B cell (primary cell): ENCODE results near the gene FEM1B. TPM values are rescaled to one million over a fixed set of nuclear protein-coding genes. Genes with fewer than 3 reads are reported as not detected.

Source experiments
- ATAC-seq: fragments of 200-7000 bp; cut with Tn5 transposase; one replicate; pipeline ENCODE4 v1.10.0; 2021; ENCODE audit warnings: low read depth, mild to moderate bottlenecking, moderate number of reproducible peaks, moderate library complexity
- CTCF ChIA-PET: fragments of 350-600 bp; sonication (Branson Sonifier 250); formaldehyde crosslinking; loops from one replicate; lab custom pipeline; 2021; ENCODE audit warnings: antibody characterized with exemption, inconsistent platforms; lab: Charles Lee
- POLR2A ChIA-PET: fragments of 350-600 bp; sonication (Branson Sonifier 250); formaldehyde crosslinking; loops from one replicate; lab custom pipeline; 2021; ENCODE audit warnings: antibody characterized with exemption; lab: Charles Lee
- DNase-seq: peaks from one replicate; pipeline ENCODE4 v3.0.0; 2013
- H2AFZ ChIP-seq: 2 replicates; pipeline ENCODE4 v1.6.1; 2012; ENCODE audit warnings: mild to moderate bottlenecking, low read depth, low read length; ENCODE audit not compliant: insufficient read depth, poor library complexity, severe bottlenecking
- H3K27ac ChIP-seq, 2 donors: 1 replicate in 1 of 2; 2 replicates in 1 of 2; pipeline ENCODE4 v1.5.1; 2012 to 2013; ENCODE audit warnings: low read length in 2 of 2, mild to moderate bottlenecking in 2 of 2, moderate library complexity in 1 of 2
- H3K27me3 ChIP-seq, 4 experiments: fragments of 200-600 bp in 1 of 4; sonication (generic) in 1 of 4; replicated peaks in 1 of 4; 1 replicate in 2 of 4; 2 replicates in 2 of 4; pipeline versions ENCODE4 v1.6.1 to v1.7.0; 2013 to 2016; ENCODE audit warnings: low read length in 3 of 4, mild to moderate bottlenecking in 2 of 4, mixed read lengths in 1 of 4, moderate library complexity in 1 of 4; ENCODE audit not compliant: insufficient read depth in 4 of 4, control insufficient read depth in 3 of 4; ENCODE audit errors: control extremely low read depth in 1 of 4
- H3K36me3 ChIP-seq, 2 experiments: replicated peaks in 1 of 2; 1 replicate in 1 of 2; 2 replicates in 1 of 2; pipeline versions ENCODE4 v1.6.1 to v1.7.1; 2013; ENCODE audit warnings: low read length in 1 of 2; ENCODE audit not compliant: insufficient read depth in 2 of 2, control insufficient read depth in 1 of 2; ENCODE audit errors: control extremely low read depth in 1 of 2, extremely low read depth in 1 of 2
- H3K4me1 ChIP-seq, 2 donors: fragments of 200-600 bp in 1 of 2; sonication (generic) in 1 of 2; 1 replicate in 1 of 2; 2 replicates in 1 of 2; pipeline versions ENCODE4 v1.5.1 to v1.6.1; 2013 to 2017; ENCODE audit warnings: low read length in 2 of 2; ENCODE audit not compliant: control insufficient read depth in 2 of 2, insufficient read depth in 2 of 2
- H3K4me2 ChIP-seq: replicated peaks from 2 replicates; pipeline ENCODE3; 2012; ENCODE audit warnings: mild to moderate bottlenecking, low read depth, low read length; ENCODE audit not compliant: poor library complexity, severe bottlenecking
- H3K4me3 ChIP-seq, 5 experiments: fragments of 200-600 bp in 1 of 5; sonication (generic) in 1 of 5; 1 replicate in 3 of 5; 2 replicates in 2 of 5; pipeline versions ENCODE4 v1.5.1 to v1.7.0; 2011 to 2016; ENCODE audit warnings: low read length in 4 of 5, mild to moderate bottlenecking in 4 of 5, low read depth in 2 of 5, control low read depth in 1 of 5, moderate library complexity in 1 of 5; ENCODE audit not compliant: insufficient read depth in 1 of 5; ENCODE audit errors: control extremely low read depth in 1 of 5, extremely low read depth in 1 of 5
- H3K79me2 ChIP-seq: fragments of 200-600 bp; sonication (generic); one replicate; pipeline ENCODE4 v1.6.0; 2016; ENCODE audit warnings: low read length; ENCODE audit not compliant: control insufficient read depth, insufficient read depth
- H3K9ac ChIP-seq: fragments of 200-600 bp; sonication (generic); 2 replicates; pipeline ENCODE4 v1.6.1; 2017; ENCODE audit warnings: mild to moderate bottlenecking, low read length, moderate library complexity
- H3K9me3 ChIP-seq, 3 donors: one replicate each; pipeline versions ENCODE4 v1.6.1 to v1.7.1; 2013; ENCODE audit warnings: low read length in 2 of 3; ENCODE audit not compliant: control insufficient read depth in 2 of 3, insufficient read depth in 1 of 3; ENCODE audit errors: control extremely low read depth in 1 of 3
- H4K20me1 ChIP-seq: 2 replicates; pipeline ENCODE4 v1.6.0; 2012; ENCODE audit warnings: mild to moderate bottlenecking, low read length; ENCODE audit not compliant: insufficient read depth, control insufficient read depth, poor library complexity, severe bottlenecking
- H3K27ac Mint-ChIP-seq: one replicate; pipeline ENCODE4 v1.8.0; 2021; ENCODE audit warnings: mixed read lengths
- H3K27me3 Mint-ChIP-seq: one replicate; pipeline ENCODE4 v1.8.0; 2021; ENCODE audit warnings: mixed read lengths
- H3K4me1 Mint-ChIP-seq: one replicate; pipeline ENCODE4 v1.8.0; 2021; ENCODE audit warnings: mixed read lengths
- H3K4me3 Mint-ChIP-seq: one replicate; pipeline ENCODE4 v1.8.0; 2021; ENCODE audit warnings: mixed read lengths
- H3K9me3 Mint-ChIP-seq: one replicate; pipeline ENCODE4 v1.8.0; 2022; ENCODE audit warnings: mixed read lengths; ENCODE audit not compliant: insufficient read depth
- CTCF ChIP-seq: fragments of 200-600 bp; IDR thresholded peaks from one replicate; pipeline ENCODE4 v1.8.0; 2022; ENCODE audit warnings: antibody characterized with exemption, mild to moderate bottlenecking
- EZH2 ChIP-seq: IDR thresholded peaks from 2 replicates; pipeline ENCODE4 v1.6.1; 2012; ENCODE audit warnings: borderline replicate concordance, low read depth, mild to moderate bottlenecking, moderate library complexity, low read length; ENCODE audit not compliant: insufficient read depth, poor library complexity, severe bottlenecking
- WGBS: methylation state at CpG from one replicate; pipeline ENCODE4 v1.1.5; 2013; ENCODE audit warnings: missing lambda C conversion rate; ENCODE audit not compliant: insufficient coverage; 5-methylcytosine and 5-hydroxymethylcytosine counted together
- intact Hi-C: fragments of 100-400 bp; cut with micrococcal nuclease; formaldehyde crosslinking; loops from one replicate; pipeline ENCODE4 v1.10.0; 2022
- polyA plus RNA-seq: library from polyadenylated mRNA; depleted of rRNA; stranded (reverse); fragments of >200 nt; gene quantifications from 2 replicates; pipeline ENCODE4 v1.2.3, GENCODE V29; 2012
- total RNA-seq, 2 donors: library from RNA; stranded (reverse); fragments of 120-200 nt in 1 of 2; gene quantifications; 1 replicate in 1 of 2; 2 replicates in 1 of 2; pipeline versions ENCODE4 v1.2.3 to v1.2.4, GENCODE V29; 2013 to 2022

The FEM1B gene
- total and polyA plus RNA-seq, 2 donors (not counting 1 experiment from before 2014, with no cell fraction given): 13.8 to 52.4 TPM

GRCh38 chr15:68325726-68326125 is 48.2 kb downstream of the FEM1B start:
- CTCF ChIA-PET: no interaction called here
- Histone ChIP-seq H3K9ac (no peak overlapping the region), H3K4me3 (no peak overlapping the region), H4K20me1 (no peaks in the 10 kb centered on the region), H3K4me2 (no peak overlapping the region), H3K27ac (no peak overlapping the region), H3K36me3 (no peaks in the 10 kb centered on the region), H2AFZ (no peak overlapping the region), H3K9me3 (no peaks in the 10 kb centered on the region), H3K4me1 (no peaks in the 10 kb centered on the region), H3K79me2 (no peaks in the 10 kb centered on the region), H3K27me3 (peaks cover 0 to 10% (median 1%) of the 10 kb centered on the region in 4 experiments)
- 75% methylated on average over 2 of the region's 4 CpGs for WGBS
- Mint-ChIP-seq H3K4me3 (no peak overlapping the region), H3K4me1 (no peaks in the 10 kb centered on the region), H3K27ac (no peak overlapping the region), H3K9me3 (no peaks in the 10 kb centered on the region), H3K27me3 (peaks cover 34% of the 10 kb centered on the region)
- ATAC-seq (no peak), DNase-seq (no peak)
- TF ChIP-seq CTCF (no peak), EZH2 (no peak)
- POLR2A ChIA-PET: no interaction called here
- intact Hi-C loops: no loop called here

- ATAC-seq (no peak), DNase-seq (no peak)
- no peak overlapping the region for H3K4me3 Mint-ChIP-seq
- intact Hi-C loops: no loop called here
- Histone ChIP-seq H3K27ac (no peak overlapping the region), H3K4me3 (no peak overlapping the region), H3K36me3 (no peaks in the 10 kb centered on the region), H2AFZ (no peak overlapping the region), H3K27me3 (peaks cover 0 to 10% (median 1%) of the 10 kb centered on the region in 4 experiments), H3K4me2 (no peak overlapping the region), H3K9ac (no peak overlapping the region), H3K4me1 (no peaks in the 10 kb centered on the region), H4K20me1 (no peaks in the 10 kb centered on the region), H3K9me3 (no peaks in the 10 kb centered on the region), H3K79me2 (no peaks in the 10 kb centered on the region)
- POLR2A ChIA-PET: no interaction called here
- CTCF ChIA-PET: no interaction called here
- no peaks in the 10 kb centered on the region for H3K9me3 Mint-ChIP-seq
- 79% methylated on average over 8 of the region's 11 CpGs for WGBS
- TF ChIP-seq EZH2 (no peak), CTCF (no peak)
- no peak overlapping the region for H3K27ac Mint-ChIP-seq
- H3K4me1 Mint-ChIP-seq: no peaks in the 10 kb centered on the region
- peaks cover 36% of the 10 kb centered on the region for H3K27me3 Mint-ChIP-seq
These were observed 49.3 kb downstream of the FEM1B start for GRCh38 chr15:68326711-68327354.
